Measurements from ENCODE around the gene PRKCA.
"Not testable (repeated sequence)": the region's sequence is repeated elsewhere in the genome, so short reads cannot be mapped to it uniquely, and the experiment has no call there.

The PRKCA gene

DNA sequence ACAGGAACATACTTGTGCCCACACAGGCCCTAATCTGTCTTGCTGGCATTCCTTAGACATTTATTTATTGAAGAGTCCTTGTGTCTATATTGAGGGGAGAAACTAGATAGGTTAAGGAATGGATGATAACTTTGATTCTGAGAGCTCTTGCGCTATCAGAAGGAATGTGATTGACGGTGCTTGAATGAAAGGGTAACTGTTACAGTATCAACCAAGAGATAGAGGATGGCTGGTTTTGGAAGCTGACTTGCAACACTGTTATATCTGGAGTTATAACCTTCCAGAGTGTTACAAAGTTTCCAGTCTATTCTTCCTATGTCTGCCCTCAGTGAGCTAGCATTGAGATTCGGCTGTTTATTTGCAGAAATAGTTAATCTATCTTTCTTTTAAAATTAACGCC, 36.5 kb downstream of the PRKCA start:
- H3K27me3 ChIP-seq: no peaks in the 10 kb centered on the region
- TF ChIP-seq, protein P1, sequence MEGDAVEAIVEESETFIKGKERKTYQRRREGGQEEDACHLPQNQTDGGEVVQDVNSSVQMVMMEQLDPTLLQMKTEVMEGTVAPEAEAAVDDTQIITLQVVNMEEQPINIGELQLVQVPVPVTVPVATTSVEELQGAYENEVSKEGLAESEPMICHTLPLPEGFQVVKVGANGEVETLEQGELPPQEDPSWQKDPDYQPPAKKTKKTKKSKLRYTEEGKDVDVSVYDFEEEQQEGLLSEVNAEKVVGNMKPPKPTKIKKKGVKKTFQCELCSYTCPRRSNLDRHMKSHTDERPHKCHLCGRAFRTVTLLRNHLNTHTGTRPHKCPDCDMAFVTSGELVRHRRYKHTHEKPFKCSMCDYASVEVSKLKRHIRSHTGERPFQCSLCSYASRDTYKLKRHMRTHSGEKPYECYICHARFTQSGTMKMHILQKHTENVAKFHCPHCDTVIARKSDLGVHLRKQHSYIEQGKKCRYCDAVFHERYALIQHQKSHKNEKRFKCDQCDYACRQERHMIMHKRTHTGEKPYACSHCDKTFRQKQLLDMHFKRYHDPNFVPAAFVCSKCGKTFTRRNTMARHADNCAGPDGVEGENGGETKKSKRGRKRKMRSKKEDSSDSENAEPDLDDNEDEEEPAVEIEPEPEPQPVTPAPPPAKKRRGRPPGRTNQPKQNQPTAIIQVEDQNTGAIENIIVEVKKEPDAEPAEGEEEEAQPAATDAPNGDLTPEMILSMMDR (IDR thresholded peaks at IDR 0.05): no peak
- no peak for DNase-seq
- no peak overlapping the region for H3K4me3 ChIP-seq
- H3K27ac ChIP-seq: no peak overlapping the region
- H3K9me3 ChIP-seq: no peaks in the 10 kb centered on the region
- intact Hi-C loops (cut with DNase I; ENCODE audit: low total_unique reads): no loop called here
- peaks cover 0 to 40% (median 10%) of the 10 kb centered on the region in 4 donors for H3K4me1 ChIP-seq
- no peaks in the 10 kb centered on the region for H3K36me3 ChIP-seq

DNA sequence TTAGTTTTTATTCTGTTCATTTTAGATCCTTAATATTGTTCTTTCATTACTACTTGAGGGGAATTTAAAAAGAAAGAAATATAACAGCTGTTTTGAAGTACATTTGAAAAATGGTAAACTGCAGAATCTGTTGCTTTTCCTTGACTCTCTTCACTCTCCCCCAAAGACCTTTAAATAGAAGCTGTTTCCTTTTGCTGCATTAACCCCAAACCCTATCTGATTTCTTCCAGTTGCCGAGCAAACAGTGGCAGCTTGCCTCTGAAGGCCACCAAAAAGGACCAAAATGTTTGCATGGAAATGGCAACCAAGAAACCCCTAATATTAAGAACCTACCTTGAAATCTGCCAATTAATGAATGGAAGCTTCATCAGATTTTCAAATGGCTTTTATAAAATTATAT, 37.1 kb downstream of the PRKCA start:
- Histone ChIP-seq H3K27ac (no peak overlapping the region), H3K27me3 (no peaks in the 10 kb centered on the region), H3K4me3 (no peak overlapping the region), H3K4me1 (peaks cover 0 to 40% (median 10%) of the 10 kb centered on the region in 4 donors), H3K36me3 (no peaks in the 10 kb centered on the region), H3K9me3 (no peaks in the 10 kb centered on the region)
- TF ChIP-seq, protein P1 (IDR thresholded peaks at IDR 0.05): no peak
- DNase-seq: no peak
- intact Hi-C loops (cut with DNase I; ENCODE audit: low total_unique reads): no loop called here

DNA sequence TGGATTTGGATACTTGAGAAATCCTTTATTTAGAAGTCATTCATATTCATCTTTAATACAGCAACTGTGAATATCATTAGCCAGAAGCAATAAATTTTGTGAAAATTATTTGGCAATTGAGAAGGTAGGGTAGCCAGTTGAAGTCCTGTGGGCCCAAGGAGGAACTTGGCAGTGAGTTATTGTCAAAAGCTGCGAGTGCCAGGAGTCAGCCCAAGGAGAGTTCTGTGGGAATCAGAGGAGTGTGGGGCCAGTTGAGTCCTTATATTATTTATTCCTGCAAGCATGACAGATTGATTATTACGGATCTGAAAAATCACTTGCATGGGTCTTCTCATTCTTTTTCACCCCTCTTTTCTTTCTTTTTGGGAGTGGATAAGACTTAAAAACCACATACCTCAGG, 38.3 kb downstream of the PRKCA start:
- Histone ChIP-seq H3K9me3 (no peaks in the 10 kb centered on the region), H3K27ac (no peak overlapping the region), H3K36me3 (no peaks in the 10 kb centered on the region), H3K27me3 (no peaks in the 10 kb centered on the region), H3K4me3 (no peak overlapping the region), H3K4me1 (peaks cover 0 to 40% (median 10%) of the 10 kb centered on the region in 4 donors)
- DNase-seq: no peak
- intact Hi-C loops (cut with DNase I; ENCODE audit: low total_unique reads): no loop called here
- TF ChIP-seq, protein P1 (IDR thresholded peaks at IDR 0.05): no peak

DNA sequence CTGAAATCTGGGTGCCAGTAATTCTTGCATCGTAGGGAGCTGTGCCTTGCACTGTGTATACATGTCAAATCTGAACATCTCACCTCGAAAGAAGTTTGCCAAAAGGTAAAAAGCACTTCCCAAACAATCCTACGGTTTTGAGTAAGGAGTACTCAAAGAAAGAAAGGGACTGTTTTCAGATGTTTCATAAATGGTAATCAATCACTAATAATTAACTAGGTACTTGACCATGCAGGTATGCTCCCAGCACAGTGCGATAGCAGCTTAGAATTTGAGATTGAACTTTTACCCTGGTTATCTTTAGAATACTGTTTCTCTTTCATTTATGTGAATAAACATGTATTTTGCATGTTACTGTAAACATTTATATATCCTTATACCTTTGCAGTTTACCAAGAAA, 39.0 kb downstream of the PRKCA start:
- intact Hi-C loops (cut with DNase I; ENCODE audit: low total_unique reads): no loop called here
- H3K36me3 ChIP-seq: no peaks in the 10 kb centered on the region
- H3K9me3 ChIP-seq: no peaks in the 10 kb centered on the region
- no peak for DNase-seq
- TF ChIP-seq, protein P1 (IDR thresholded peaks at IDR 0.05): no peak
- H3K4me3 ChIP-seq: no peak overlapping the region
- H3K4me1 ChIP-seq: peaks cover 0 to 40% (median 10%) of the 10 kb centered on the region in 4 donors
- H3K27me3 ChIP-seq: no peaks in the 10 kb centered on the region
- H3K27ac ChIP-seq: no peak overlapping the region

DNA sequence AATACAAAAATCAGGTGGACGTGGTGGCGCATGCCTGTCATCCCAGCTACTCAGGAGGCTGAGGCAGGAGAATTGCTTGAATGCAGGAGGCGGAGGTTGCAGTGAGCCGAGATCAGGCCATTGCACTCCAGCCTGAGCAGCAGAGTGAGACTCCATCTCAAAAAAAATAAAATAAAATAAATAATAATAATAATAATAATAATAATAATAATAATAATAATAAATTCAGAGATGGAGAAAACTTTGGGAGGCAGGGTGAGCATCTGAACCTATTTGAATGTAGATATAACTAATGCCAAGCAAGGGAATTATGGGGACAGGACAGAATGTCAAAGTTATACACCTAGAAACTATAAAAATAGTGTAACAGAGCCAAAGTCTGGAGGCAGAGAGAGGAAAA, 39.9 kb downstream of the PRKCA start:
- H3K27ac ChIP-seq; H3K4me3 ChIP-seq; H3K36me3 ChIP-seq; H3K9me3 ChIP-seq; H3K27me3 ChIP-seq; DNase-seq; intact Hi-C loops (cut with DNase I; ENCODE audit: low total_unique reads): not testable (repeated sequence)
- H3K4me1 ChIP-seq: peaks cover 0 to 40% (median 10%) of the 10 kb centered on the region in 4 donors

DNA sequence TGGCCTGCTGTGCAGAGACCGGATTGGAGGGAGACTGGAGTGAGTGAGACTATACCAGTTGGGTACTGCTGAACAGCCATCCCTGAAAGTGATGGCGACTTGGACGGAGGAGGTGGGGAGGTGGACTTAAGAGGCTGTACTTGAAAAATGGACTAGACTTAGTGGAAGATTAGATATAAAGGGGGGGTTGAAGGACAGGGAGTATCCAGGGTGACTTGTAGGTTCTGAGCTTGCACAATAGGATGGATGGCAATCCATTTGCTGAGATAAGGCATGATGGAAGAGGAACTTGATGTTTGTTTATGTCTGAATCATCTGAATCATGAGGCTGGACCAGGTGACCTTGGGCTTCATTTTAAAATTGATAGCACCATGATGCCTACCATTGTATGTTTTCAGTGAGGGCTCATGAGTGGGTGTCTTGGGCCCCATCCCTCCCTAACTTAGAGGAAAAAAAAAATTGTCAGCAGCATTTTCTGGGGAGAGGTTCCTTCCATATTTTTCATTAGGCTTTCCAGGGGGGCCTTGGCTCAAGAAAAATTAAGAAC, 41.2 kb downstream of the PRKCA start:
- Histone ChIP-seq H3K36me3 (no peaks in the 10 kb centered on the region), H3K9me3 (no peaks in the 10 kb centered on the region), H3K27ac (no peak overlapping the region), H3K27me3 (no peaks in the 10 kb centered on the region), H3K4me3 (no peak overlapping the region), H3K4me1 (peaks cover 0 to 29% (median 6%) of the 10 kb centered on the region in 4 donors)
- intact Hi-C loops (cut with DNase I; ENCODE audit: low total_unique reads): loop anchor here (2.0 kb wide), 1 partner anchor 33 kb away; no protein-coding TSS in a partner anchor
- DNase-seq: no peak
- TF ChIP-seq, protein P1 (IDR thresholded peaks at IDR 0.05): no peak

All from tibial artery (tissue), 4 donors.